PFSK-1 (cell line): ENCODE measurements around the gene ZMAT5.

Experiments used
- FOXP2 ChIP-seq: optimal IDR thresholded peaks from 2 replicates; pipeline ENCODE3; 2011; ENCODE audit warnings: borderline replicate concordance, control low read depth, inconsistent platforms; ENCODE audit not compliant: insufficient read depth; ENCODE audit errors: extremely low read length, extremely low read depth
- POLR2AphosphoS5 ChIP-seq: IDR thresholded peaks from 2 replicates; pipeline ENCODE4 v1.6.1; 2012; ENCODE audit warnings: low read depth, mild to moderate bottlenecking, control low read depth, low read length, moderate library complexity
- SIN3A ChIP-seq: IDR thresholded peaks from 2 replicates; pipeline ENCODE4 v1.6.1; 2012; ENCODE audit warnings: mild to moderate bottlenecking, low read length, moderate library complexity, borderline replicate concordance; ENCODE audit not compliant: insufficient read depth
- TAF1 ChIP-seq: IDR thresholded peaks from 2 replicates; pipeline ENCODE4 v1.6.1; 2012; ENCODE audit warnings: low read length, control low read depth, borderline replicate concordance; ENCODE audit not compliant: insufficient read depth
- TF ChIP-seq, protein P1 (sequence below), 2 experiments: IDR thresholded peaks; 2 replicates each; pipeline versions ENCODE4 v1.6.1 to v1.8.0; 2011 to 2012; ENCODE audit warnings: low read depth in 2 of 2, low read length in 2 of 2, control low read depth in 1 of 2, inconsistent platforms in 1 of 2, mild to moderate bottlenecking in 1 of 2, moderate library complexity in 1 of 2; ENCODE audit not compliant: insufficient read depth in 1 of 2

The ZMAT5 gene

DNA sequence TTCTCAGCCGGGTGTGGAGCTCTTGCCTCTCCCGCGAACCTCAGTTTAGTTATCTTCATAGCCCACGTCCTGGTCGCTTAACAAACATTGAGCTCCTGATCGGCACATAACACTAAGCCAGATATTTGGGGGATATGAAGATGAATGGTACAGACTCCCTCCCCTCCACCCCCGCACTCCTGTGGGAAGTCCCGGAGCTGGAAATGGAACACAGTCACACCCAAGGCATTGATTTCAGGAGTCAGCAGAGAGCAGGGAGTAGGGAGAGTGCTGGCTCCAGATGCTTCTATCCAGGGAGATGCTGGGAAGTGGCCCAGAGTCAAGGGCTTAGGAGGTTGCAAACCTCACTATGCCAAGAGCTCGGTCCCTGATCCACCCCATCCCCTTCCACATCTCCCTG lies 73.1 kb downstream of the ZMAT5 start:
- TF ChIP-seq, protein P1, sequence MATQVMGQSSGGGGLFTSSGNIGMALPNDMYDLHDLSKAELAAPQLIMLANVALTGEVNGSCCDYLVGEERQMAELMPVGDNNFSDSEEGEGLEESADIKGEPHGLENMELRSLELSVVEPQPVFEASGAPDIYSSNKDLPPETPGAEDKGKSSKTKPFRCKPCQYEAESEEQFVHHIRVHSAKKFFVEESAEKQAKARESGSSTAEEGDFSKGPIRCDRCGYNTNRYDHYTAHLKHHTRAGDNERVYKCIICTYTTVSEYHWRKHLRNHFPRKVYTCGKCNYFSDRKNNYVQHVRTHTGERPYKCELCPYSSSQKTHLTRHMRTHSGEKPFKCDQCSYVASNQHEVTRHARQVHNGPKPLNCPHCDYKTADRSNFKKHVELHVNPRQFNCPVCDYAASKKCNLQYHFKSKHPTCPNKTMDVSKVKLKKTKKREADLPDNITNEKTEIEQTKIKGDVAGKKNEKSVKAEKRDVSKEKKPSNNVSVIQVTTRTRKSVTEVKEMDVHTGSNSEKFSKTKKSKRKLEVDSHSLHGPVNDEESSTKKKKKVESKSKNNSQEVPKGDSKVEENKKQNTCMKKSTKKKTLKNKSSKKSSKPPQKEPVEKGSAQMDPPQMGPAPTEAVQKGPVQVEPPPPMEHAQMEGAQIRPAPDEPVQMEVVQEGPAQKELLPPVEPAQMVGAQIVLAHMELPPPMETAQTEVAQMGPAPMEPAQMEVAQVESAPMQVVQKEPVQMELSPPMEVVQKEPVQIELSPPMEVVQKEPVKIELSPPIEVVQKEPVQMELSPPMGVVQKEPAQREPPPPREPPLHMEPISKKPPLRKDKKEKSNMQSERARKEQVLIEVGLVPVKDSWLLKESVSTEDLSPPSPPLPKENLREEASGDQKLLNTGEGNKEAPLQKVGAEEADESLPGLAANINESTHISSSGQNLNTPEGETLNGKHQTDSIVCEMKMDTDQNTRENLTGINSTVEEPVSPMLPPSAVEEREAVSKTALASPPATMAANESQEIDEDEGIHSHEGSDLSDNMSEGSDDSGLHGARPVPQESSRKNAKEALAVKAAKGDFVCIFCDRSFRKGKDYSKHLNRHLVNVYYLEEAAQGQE (IDR thresholded peaks at IDR 0.05; ENCODE audit: insufficient read depth in 1 of 2, low read depth in 2 of 2, low read length in 2 of 2) = no peak
- TF ChIP-seq TAF1 (no peak), POLR2AphosphoS5 (no peak), SIN3A (no peak), FOXP2 (no peak)

DNA sequence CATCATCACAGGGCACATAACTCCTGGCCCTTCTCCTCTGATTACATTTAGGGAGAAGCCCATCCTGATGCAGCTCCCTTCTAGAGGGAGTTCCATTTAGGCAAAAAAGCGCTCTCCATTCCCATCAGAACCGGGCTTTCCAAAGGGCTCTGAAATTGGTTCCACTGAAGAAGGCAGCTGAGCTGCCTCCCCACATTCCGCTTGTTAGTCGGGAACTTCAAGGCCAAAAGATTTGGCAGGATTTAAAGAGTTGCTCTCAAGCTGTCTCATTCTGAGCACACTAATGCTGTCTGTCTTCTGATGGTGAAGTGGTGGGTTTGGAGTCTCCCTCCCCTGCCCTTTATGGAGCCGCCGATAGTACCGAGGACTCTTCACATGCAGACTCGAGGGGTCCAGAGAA lies 73.6 kb downstream of the ZMAT5 start:
- TF ChIP-seq TAF1 (no peak), FOXP2 (no peak), POLR2AphosphoS5 (no peak), SIN3A (no peak)
- TF ChIP-seq, protein P1 (IDR thresholded peaks at IDR 0.05; ENCODE audit: insufficient read depth in 1 of 2, low read depth in 2 of 2, low read length in 2 of 2) = no peak

GRCh38 chr22:29692327-29692640 lies 74.5 kb downstream of the ZMAT5 start:
- no peak for TF ChIP-seq FOXP2
- no peak for TF ChIP-seq POLR2AphosphoS5
- no peak for TF ChIP-seq TAF1
- TF ChIP-seq, protein P1 (IDR thresholded peaks at IDR 0.05; ENCODE audit: insufficient read depth in 1 of 2, low read depth in 2 of 2, low read length in 2 of 2) = no peak
- no peak for TF ChIP-seq SIN3A

DNA sequence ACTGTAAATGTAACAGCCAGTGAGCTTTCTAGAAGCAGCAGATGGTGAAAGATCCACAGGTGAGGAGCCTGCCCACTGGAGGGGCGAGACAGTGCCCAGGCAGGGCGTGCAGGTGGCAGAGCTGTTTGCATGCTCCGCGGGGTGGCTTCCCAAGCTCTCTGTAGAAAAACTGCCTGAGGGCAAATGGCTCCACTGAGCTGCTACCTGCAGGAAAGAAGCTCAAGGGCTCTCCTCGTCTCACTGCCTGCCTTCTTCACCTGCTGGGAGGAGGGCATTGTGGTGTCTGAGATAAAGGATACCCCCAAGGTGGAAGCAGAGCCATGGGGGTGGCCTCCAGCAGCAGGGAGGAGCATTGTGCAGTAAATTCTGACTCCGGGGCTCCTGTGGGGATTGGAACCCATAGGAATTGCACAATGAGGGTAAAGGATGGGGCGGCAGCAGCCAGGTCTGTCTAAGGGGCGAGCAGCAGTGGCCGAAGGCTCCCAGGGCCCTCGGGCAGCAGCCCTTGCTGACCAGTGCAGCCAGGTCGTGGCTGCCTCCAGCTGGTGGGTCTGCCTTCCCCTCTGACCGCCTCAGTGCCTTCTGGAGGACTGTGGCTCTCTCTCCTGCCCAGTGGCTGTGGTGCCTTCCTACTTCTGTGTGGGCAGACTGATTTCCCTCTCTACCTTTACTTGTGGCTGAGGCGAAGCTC lies 75.0 kb downstream of the ZMAT5 start:
- TF ChIP-seq, protein P1 (IDR thresholded peaks at IDR 0.05; ENCODE audit: insufficient read depth in 1 of 2, low read depth in 2 of 2, low read length in 2 of 2) = no peak
- TF ChIP-seq POLR2AphosphoS5 = no peak
- TF ChIP-seq FOXP2 = no peak
- no peak for TF ChIP-seq TAF1
- no peak for TF ChIP-seq SIN3A

DNA sequence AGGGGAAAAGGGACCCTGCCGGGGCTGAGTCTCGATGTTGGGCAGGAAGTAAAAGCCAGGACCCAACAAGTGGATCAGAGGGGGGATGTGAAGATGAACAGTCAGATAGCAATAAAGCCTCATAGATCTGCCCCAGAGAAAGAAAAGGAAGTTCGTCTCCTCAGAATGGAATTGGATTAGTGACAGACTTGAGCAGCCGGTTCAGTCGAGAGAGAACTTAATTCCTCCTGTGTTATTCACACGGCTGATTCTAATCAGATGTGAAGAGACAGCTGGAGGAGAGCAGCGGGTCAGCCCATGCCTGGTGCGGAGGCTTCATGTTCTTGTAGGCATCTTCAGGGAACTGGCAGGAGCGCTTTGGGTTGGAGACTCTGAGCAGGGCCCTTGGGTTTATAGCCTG lies 76.3 kb downstream of the ZMAT5 start:
- TF ChIP-seq FOXP2 = no peak
- TF ChIP-seq TAF1 = no peak
- no peak for TF ChIP-seq POLR2AphosphoS5
- TF ChIP-seq SIN3A = no peak
- TF ChIP-seq, protein P1 (IDR thresholded peaks at IDR 0.05; ENCODE audit: insufficient read depth in 1 of 2, low read depth in 2 of 2, low read length in 2 of 2) = no peak
